ENCODE measurements around the gene C6orf58.

C6orf58 gene

DNA sequence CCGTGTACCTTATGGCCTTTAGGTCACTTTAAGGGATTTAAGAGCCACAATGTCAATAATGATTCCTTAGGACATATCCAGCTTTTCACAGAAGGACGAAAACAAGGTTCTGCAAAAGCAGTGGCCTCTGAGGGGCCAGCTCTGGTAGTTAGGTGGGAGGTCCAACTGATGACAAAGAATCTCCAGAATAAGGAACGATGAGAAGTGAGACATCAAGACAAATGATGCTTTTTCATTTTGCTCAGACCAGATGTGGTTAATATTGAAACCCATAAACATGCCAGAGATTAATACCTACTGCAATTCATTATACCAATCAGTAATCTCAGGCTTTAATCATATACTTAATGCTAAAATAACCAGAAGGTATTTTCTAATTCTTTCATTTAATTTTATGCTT is 1.9 kb downstream of the C6orf58 start:
- H3K4me3 ChIP-seq (ENCODE audit: low read depth, low read length, poor library complexity, severe bottlenecking): no peak overlapping the region
- TF ChIP-seq EZH2 (IDR thresholded peaks at IDR 0.05; ENCODE audit: borderline replicate concordance, low read length): no peak
- TF ChIP-seq, protein P1, sequence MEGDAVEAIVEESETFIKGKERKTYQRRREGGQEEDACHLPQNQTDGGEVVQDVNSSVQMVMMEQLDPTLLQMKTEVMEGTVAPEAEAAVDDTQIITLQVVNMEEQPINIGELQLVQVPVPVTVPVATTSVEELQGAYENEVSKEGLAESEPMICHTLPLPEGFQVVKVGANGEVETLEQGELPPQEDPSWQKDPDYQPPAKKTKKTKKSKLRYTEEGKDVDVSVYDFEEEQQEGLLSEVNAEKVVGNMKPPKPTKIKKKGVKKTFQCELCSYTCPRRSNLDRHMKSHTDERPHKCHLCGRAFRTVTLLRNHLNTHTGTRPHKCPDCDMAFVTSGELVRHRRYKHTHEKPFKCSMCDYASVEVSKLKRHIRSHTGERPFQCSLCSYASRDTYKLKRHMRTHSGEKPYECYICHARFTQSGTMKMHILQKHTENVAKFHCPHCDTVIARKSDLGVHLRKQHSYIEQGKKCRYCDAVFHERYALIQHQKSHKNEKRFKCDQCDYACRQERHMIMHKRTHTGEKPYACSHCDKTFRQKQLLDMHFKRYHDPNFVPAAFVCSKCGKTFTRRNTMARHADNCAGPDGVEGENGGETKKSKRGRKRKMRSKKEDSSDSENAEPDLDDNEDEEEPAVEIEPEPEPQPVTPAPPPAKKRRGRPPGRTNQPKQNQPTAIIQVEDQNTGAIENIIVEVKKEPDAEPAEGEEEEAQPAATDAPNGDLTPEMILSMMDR (IDR thresholded peaks at IDR 0.05; ENCODE audit: low read length): no peak
- no peaks in the 10 kb centered on the region for H3K9me2 ChIP-seq (ENCODE audit: low read depth, low read length)
- H3K4me2 ChIP-seq (ENCODE audit: low read length): no peak overlapping the region
- no peaks in the 10 kb centered on the region for H3K79me2 ChIP-seq (ENCODE audit: insufficient read depth, low read length)
- no peaks in the 10 kb centered on the region for H3K4me1 ChIP-seq (ENCODE audit: insufficient read depth, low read length, severe bottlenecking)
- no peak overlapping the region for H3K27ac ChIP-seq (ENCODE audit: low read depth, low read length, poor library complexity, severe bottlenecking)
- H3K9ac ChIP-seq (ENCODE audit: low read length): no peak overlapping the region
- no peaks in the 10 kb centered on the region for H4K20me1 ChIP-seq (ENCODE audit: insufficient read depth, low read length)
- H3F3A ChIP-seq (ENCODE audit: insufficient read depth, low read length): no peaks in the 10 kb centered on the region
- H2AFZ ChIP-seq (ENCODE audit: low read length): no peak overlapping the region
- no peaks in the 10 kb centered on the region for H3K36me3 ChIP-seq (ENCODE audit: insufficient read depth, low read length)
- no peaks in the 10 kb centered on the region for H3K9me3 ChIP-seq (ENCODE audit: low read length)
- no peaks in the 10 kb centered on the region for H3K27me3 ChIP-seq (ENCODE audit: insufficient read depth, low read length)

DNA sequence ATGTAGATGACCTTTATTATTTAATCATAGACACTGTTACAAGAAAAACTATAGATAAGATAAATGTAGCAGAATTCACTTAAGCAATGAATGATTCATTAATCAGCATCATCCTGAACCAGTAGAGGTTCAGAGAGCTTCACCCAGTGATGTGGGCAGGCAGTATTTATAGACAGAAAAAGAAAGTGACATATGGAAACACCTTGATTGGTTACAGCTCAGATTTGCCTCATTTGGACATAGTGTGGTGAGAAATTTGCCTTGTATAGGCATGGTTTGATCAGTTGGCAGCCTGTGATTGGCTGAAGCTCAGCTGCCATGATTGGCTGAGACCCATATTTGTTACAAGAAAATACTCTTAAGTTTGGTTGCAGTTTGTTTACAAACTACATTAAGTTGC is 4.6 kb downstream of the C6orf58 start:
- H3K9me3 ChIP-seq (ENCODE audit: low read length): no peaks in the 10 kb centered on the region
- no peak for TF ChIP-seq EZH2 (IDR thresholded peaks at IDR 0.05; ENCODE audit: borderline replicate concordance, low read length)
- TF ChIP-seq, protein P1 (IDR thresholded peaks at IDR 0.05; ENCODE audit: low read length): no peak
- H3K4me1 ChIP-seq (ENCODE audit: insufficient read depth, low read length, severe bottlenecking): no peaks in the 10 kb centered on the region
- no peak overlapping the region for H3K9ac ChIP-seq (ENCODE audit: low read length)
- H4K20me1 ChIP-seq (ENCODE audit: insufficient read depth, low read length): no peaks in the 10 kb centered on the region
- no peaks in the 10 kb centered on the region for H3K27me3 ChIP-seq (ENCODE audit: insufficient read depth, low read length)
- no peak overlapping the region for H3K4me2 ChIP-seq (ENCODE audit: low read length)
- H3K79me2 ChIP-seq (ENCODE audit: insufficient read depth, low read length): no peaks in the 10 kb centered on the region
- no peaks in the 10 kb centered on the region for H3K9me2 ChIP-seq (ENCODE audit: low read depth, low read length)
- H3F3A ChIP-seq (ENCODE audit: insufficient read depth, low read length): no peaks in the 10 kb centered on the region
- H3K4me3 ChIP-seq (ENCODE audit: low read depth, low read length, poor library complexity, severe bottlenecking): no peak overlapping the region
- no peak overlapping the region for H2AFZ ChIP-seq (ENCODE audit: low read length)
- H3K36me3 ChIP-seq (ENCODE audit: insufficient read depth, low read length): no peaks in the 10 kb centered on the region
- no peak overlapping the region for H3K27ac ChIP-seq (ENCODE audit: low read depth, low read length, poor library complexity, severe bottlenecking)

- TF ChIP-seq, protein P1 (IDR thresholded peaks at IDR 0.05; ENCODE audit: low read length): no peak
- no peak for TF ChIP-seq EZH2 (IDR thresholded peaks at IDR 0.05; ENCODE audit: borderline replicate concordance, low read length)
- no peak overlapping the region for H3K27ac ChIP-seq (ENCODE audit: low read depth, low read length, poor library complexity, severe bottlenecking)
- H3K9ac ChIP-seq (ENCODE audit: low read length): no peak overlapping the region
- H3K9me3 ChIP-seq (ENCODE audit: low read length): no peaks in the 10 kb centered on the region
- H2AFZ ChIP-seq (ENCODE audit: low read length): no peak overlapping the region
- H3K4me3 ChIP-seq (ENCODE audit: low read depth, low read length, poor library complexity, severe bottlenecking): no peak overlapping the region
- H3K4me2 ChIP-seq (ENCODE audit: low read length): no peak overlapping the region
- no peaks in the 10 kb centered on the region for H3K4me1 ChIP-seq (ENCODE audit: insufficient read depth, low read length, severe bottlenecking)
- no peaks in the 10 kb centered on the region for H3K27me3 ChIP-seq (ENCODE audit: insufficient read depth, low read length)
- no peaks in the 10 kb centered on the region for H4K20me1 ChIP-seq (ENCODE audit: insufficient read depth, low read length)
- no peaks in the 10 kb centered on the region for H3K79me2 ChIP-seq (ENCODE audit: insufficient read depth, low read length)
- H3F3A ChIP-seq (ENCODE audit: insufficient read depth, low read length): no peaks in the 10 kb centered on the region
- H3K9me2 ChIP-seq (ENCODE audit: low read depth, low read length): no peaks in the 10 kb centered on the region
- no peaks in the 10 kb centered on the region for H3K36me3 ChIP-seq (ENCODE audit: insufficient read depth, low read length)
These were observed 5.9 kb downstream of the C6orf58 start for GRCh38 chr6:127582777-127583462.

All from OCI-LY1 (cell line).